ENCODE measurements around the gene MOGAT1.
A peak's percentile ranks its signal among the peaks of the same experiment; 100 is the strongest.

The MOGAT1 gene

DNA sequence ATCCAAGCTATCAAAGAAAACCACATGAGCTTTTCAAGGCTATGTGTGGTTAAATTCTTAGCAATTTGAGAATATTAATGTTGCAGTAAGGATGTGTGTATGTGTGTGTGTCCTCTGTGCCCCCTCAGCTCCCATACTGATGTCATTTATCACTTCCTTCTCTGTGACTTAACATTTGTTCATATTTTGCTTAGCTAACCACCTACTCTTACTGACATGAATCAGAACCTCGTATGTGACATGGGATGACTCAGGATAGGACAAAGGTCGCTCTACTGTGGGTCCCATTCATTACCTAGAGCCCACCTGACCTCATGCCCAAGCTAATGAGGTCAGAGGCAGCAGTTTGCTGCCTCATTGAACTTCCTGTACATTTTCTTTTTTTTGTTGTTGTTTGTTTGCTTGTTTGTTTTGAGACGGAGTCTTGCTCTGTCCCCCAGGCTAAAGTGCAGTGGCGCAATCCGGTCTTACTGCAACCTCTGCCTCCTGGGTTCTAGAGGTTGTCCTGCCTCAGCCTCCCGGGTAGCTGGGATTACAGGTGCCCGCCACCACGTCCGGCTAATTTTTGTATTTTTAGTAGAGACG, 36.3 kb downstream of the MOGAT1 start:
- Histone ChIP-seq H3K27ac (no peak overlapping the region), H3K4me1 (ENCODE audit: low read depth, poor library complexity, severe bottlenecking) (peaks cover 3% of the 10 kb centered on the region), H3K4me3 (IDR thresholded peaks at IDR 0.05; ENCODE audit: insufficient read depth, low read depth, low read length) (no peak overlapping the region), H4K20me1 (ENCODE audit: insufficient read depth) (no peaks in the 10 kb centered on the region), H2AFZ (ENCODE audit: low read depth) (peak overlapping the region; percentile 20), H3K4me2 (0 out of 2 replicates have a peak overlapping the region, but pooled peaks have one; percentile 8), H3K9ac (no peak overlapping the region), H3K79me2 (ENCODE audit: insufficient read depth, low read depth) (no peaks in the 10 kb centered on the region), H3K27me3 (ENCODE audit: insufficient read depth, low read depth) (no peaks in the 10 kb centered on the region), H3K36me3 (ENCODE audit: insufficient read depth) (no peaks in the 10 kb centered on the region)
- TF ChIP-seq CTCF (conservative IDR thresholded peaks at IDR 0.05; ENCODE audit: low read depth, low read length) = no peak

DNA sequence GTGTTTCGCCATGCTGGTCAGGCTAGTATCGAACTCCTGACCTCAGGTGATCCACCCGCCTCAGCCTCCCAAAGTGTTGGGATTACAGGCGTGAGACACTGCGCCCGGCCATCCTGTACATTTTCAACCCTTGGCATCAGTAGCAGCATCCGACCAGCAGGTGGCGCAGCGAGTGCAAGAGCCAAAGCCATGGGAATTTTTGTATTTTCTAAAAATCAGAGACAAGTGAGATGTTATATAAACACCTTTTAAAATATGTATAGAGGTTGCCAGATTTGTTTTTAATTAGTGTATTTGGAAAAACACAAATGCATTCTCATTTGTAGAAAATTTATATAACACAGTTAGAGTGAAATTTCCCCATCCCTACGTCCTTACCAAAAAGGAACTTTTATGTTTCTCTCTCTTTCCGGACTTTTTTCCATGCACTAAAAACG, 36.8 kb downstream of the MOGAT1 start:
- H3K4me1 ChIP-seq (ENCODE audit: low read depth, poor library complexity, severe bottlenecking) = peaks cover 3% of the 10 kb centered on the region
- no peaks in the 10 kb centered on the region for H3K36me3 ChIP-seq (ENCODE audit: insufficient read depth)
- 0 out of 2 replicates have a peak overlapping the region, but pooled peaks have one; percentile 8 for H3K4me2 ChIP-seq
- TF ChIP-seq CTCF (conservative IDR thresholded peaks at IDR 0.05; ENCODE audit: low read depth, low read length) = peak; percentile 90
- H2AFZ ChIP-seq (ENCODE audit: low read depth) = peak overlapping the region; percentile 20
- no peak overlapping the region for H3K27ac ChIP-seq
- no peaks in the 10 kb centered on the region for H3K79me2 ChIP-seq (ENCODE audit: insufficient read depth, low read depth)
- no peaks in the 10 kb centered on the region for H4K20me1 ChIP-seq (ENCODE audit: insufficient read depth)
- H3K9ac ChIP-seq = no peak overlapping the region
- no peak overlapping the region for H3K4me3 ChIP-seq (IDR thresholded peaks at IDR 0.05; ENCODE audit: insufficient read depth, low read depth, low read length)
- no peaks in the 10 kb centered on the region for H3K27me3 ChIP-seq (ENCODE audit: insufficient read depth, low read depth)

- H3K4me3 ChIP-seq (IDR thresholded peaks at IDR 0.05; ENCODE audit: insufficient read depth, low read depth, low read length) = no peak overlapping the region
- TF ChIP-seq CTCF (conservative IDR thresholded peaks at IDR 0.05; ENCODE audit: low read depth, low read length) = no peak
- no peak overlapping the region for H3K9ac ChIP-seq
- H3K36me3 ChIP-seq (ENCODE audit: insufficient read depth) = no peaks in the 10 kb centered on the region
- no peaks in the 10 kb centered on the region for H3K27me3 ChIP-seq (ENCODE audit: insufficient read depth, low read depth)
- H3K79me2 ChIP-seq (ENCODE audit: insufficient read depth, low read depth) = no peaks in the 10 kb centered on the region
- no peak overlapping the region for H3K27ac ChIP-seq
- peaks cover 3% of the 10 kb centered on the region for H3K4me1 ChIP-seq (ENCODE audit: low read depth, poor library complexity, severe bottlenecking)
- H2AFZ ChIP-seq (ENCODE audit: low read depth) = no peak overlapping the region
- H4K20me1 ChIP-seq (ENCODE audit: insufficient read depth) = no peaks in the 10 kb centered on the region
- H3K4me2 ChIP-seq = no peak overlapping the region
Measured at GRCh38 chr2:222709191-222709891, 37.9 kb downstream of the MOGAT1 start.

GRCh38 chr2:222710736-222711135, 39.3 kb downstream of the MOGAT1 start:
- no peaks in the 10 kb centered on the region for H4K20me1 ChIP-seq (ENCODE audit: insufficient read depth)
- H3K4me1 ChIP-seq (ENCODE audit: low read depth, poor library complexity, severe bottlenecking) = peaks cover 3% of the 10 kb centered on the region
- no peak overlapping the region for H3K9ac ChIP-seq
- H3K36me3 ChIP-seq (ENCODE audit: insufficient read depth) = no peaks in the 10 kb centered on the region
- H3K4me3 ChIP-seq (IDR thresholded peaks at IDR 0.05; ENCODE audit: insufficient read depth, low read depth, low read length) = no peak overlapping the region
- H3K27ac ChIP-seq = no peak overlapping the region
- no peak overlapping the region for H3K4me2 ChIP-seq
- TF ChIP-seq CTCF (conservative IDR thresholded peaks at IDR 0.05; ENCODE audit: low read depth, low read length) = no peak
- H2AFZ ChIP-seq (ENCODE audit: low read depth) = no peak overlapping the region
- no peaks in the 10 kb centered on the region for H3K27me3 ChIP-seq (ENCODE audit: insufficient read depth, low read depth)
- no peaks in the 10 kb centered on the region for H3K79me2 ChIP-seq (ENCODE audit: insufficient read depth, low read depth)
